Muscle layer of colon (tissue), 2 donors: ENCODE results near the gene NKX2-2.
"Not testable (repeated sequence)": the region's sequence is repeated elsewhere in the genome, so short reads cannot be mapped to it uniquely, and the experiment has no call there.

Experiments
- H3K27ac ChIP-seq: one replicate; pipeline ENCODE4 v1.7.0; 2013; ENCODE audit warnings: low read depth, mild to moderate bottlenecking, low read length, moderate library complexity
- H3K27me3 ChIP-seq, 2 donors: one replicate each; pipeline ENCODE4 v1.7.0; 2013; ENCODE audit warnings: low read length in 2 of 2, mild to moderate bottlenecking in 2 of 2; ENCODE audit not compliant: insufficient read depth in 2 of 2, control insufficient read depth in 1 of 2
- H3K36me3 ChIP-seq: one replicate; pipeline ENCODE4 v1.7.0; 2013; ENCODE audit warnings: mild to moderate bottlenecking, low read length; ENCODE audit not compliant: insufficient read depth
- H3K4me1 ChIP-seq: one replicate; pipeline ENCODE4 v1.7.0; 2013; ENCODE audit warnings: mild to moderate bottlenecking, low read length; ENCODE audit not compliant: insufficient read depth
- H3K4me3 ChIP-seq, 2 donors: one replicate each; pipeline ENCODE4 v1.7.0; 2013; ENCODE audit warnings: low read length in 2 of 2, low read depth in 1 of 2, mild to moderate bottlenecking in 1 of 2, moderate library complexity in 1 of 2
- H3K9ac ChIP-seq: one replicate; pipeline ENCODE4 v1.7.0; 2013; ENCODE audit warnings: low read length
- H3K9me3 ChIP-seq: one replicate; pipeline ENCODE4 v1.7.0; 2013; ENCODE audit warnings: mild to moderate bottlenecking, low read length
- donor health status: abdominal sarcoma.
- donor health status: Adenocarcinoma of cecum.

The NKX2-2 gene

DNA sequence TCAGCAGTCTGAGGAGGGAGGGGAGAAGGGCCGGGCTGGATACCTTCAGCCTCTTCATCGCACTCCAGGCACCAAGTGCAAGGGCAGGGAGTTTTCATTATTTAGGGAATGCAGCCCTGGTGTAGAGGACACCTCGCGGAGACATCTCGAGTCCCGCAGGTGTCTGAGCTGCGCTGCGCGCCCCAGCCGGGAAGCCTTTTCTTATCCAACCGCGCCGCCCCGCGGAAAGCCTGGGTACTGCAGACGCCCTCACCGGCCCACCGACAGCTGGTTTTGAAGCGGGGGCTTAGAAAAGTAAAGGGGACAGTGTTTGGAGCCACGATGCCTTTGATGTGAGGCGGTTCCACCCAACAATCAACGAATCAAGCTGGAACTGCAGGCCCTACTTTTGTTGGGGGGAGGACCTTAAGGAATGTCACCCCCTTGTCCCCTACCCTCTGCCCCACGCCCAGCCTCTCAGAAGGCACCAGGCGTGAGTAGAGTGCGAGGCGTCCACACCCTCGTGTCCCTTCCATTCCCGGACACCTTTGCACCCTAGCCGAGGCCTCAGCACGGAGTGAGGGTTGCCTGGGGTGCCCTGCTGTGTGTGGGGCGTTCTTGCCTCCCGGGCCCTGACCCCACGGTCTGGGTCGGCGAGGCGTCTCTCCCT, 8.6 kb downstream of the NKX2-2 start:
- H3K9me3 ChIP-seq, result no peaks in the 10 kb centered on the region
- H3K27me3 ChIP-seq, result peaks cover 48 to 70% of the 10 kb centered on the region in 2 donors
- H3K4me3 ChIP-seq, result no peak overlapping the region
- peaks cover 21% of the 10 kb centered on the region for H3K4me1 ChIP-seq
- H3K9ac ChIP-seq, result no peak overlapping the region
- H3K36me3 ChIP-seq, result no peaks in the 10 kb centered on the region
- H3K27ac ChIP-seq, result no peak overlapping the region

DNA sequence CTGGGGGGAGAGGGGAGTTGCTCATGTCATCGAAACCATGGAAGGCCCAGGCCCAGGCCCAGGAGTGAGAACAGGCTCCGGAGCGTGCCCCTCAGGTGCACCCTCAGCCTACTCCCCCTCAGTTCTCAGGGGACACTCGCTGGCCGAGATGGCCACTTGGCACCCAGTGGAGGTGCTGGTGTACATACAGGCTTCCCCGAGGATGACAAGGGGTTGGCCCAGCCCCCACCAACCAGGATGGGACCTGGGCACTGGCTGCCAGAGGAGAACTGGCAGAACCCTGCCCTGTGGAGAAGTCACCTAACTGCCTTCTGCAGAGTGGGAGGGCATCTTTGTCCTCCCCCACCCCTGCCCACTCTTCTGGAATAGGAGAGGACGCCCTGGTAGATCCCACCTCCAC, 9.5 kb downstream of the NKX2-2 start:
- Histone ChIP-seq H3K36me3 (no peaks in the 10 kb centered on the region), H3K9ac (no peak overlapping the region), H3K4me1 (peaks cover 12% of the 10 kb centered on the region), H3K27ac (no peak overlapping the region), H3K9me3 (no peaks in the 10 kb centered on the region), H3K27me3 (peaks cover 45 to 63% of the 10 kb centered on the region in 2 donors), H3K4me3 (no peak overlapping the region)

- H3K27me3 ChIP-seq, result peaks cover 37 to 54% of the 10 kb centered on the region in 2 donors
- peaks cover 12% of the 10 kb centered on the region for H3K4me1 ChIP-seq
- H3K4me3 ChIP-seq, result no peak overlapping the region
- no peaks in the 10 kb centered on the region for H3K9me3 ChIP-seq
- no peaks in the 10 kb centered on the region for H3K36me3 ChIP-seq
- H3K27ac ChIP-seq, result no peak overlapping the region
- H3K9ac ChIP-seq, result no peak overlapping the region
Measured at GRCh38 chr20:21503345-21503744, 10.5 kb downstream of the NKX2-2 start.

GRCh38 chr20:21501184-21501583, 12.7 kb downstream of the NKX2-2 start:
- H3K4me3 ChIP-seq, result no peak overlapping the region
- H3K27ac ChIP-seq, result no peak overlapping the region
- no peaks in the 10 kb centered on the region for H3K36me3 ChIP-seq
- peaks cover 17 to 33% of the 10 kb centered on the region in 2 donors for H3K27me3 ChIP-seq
- H3K9me3 ChIP-seq, result no peaks in the 10 kb centered on the region
- H3K9ac ChIP-seq, result no peak overlapping the region
- H3K4me1 ChIP-seq, result peaks cover 12% of the 10 kb centered on the region

GRCh38 chr20:21500599-21500998, 13.3 kb downstream of the NKX2-2 start:
- Histone ChIP-seq H3K36me3 (no peaks in the 10 kb centered on the region), H3K27ac (no peak overlapping the region), H3K9me3 (no peaks in the 10 kb centered on the region), H3K4me1 (peaks cover 8% of the 10 kb centered on the region), H3K27me3 (peaks cover 12 to 27% of the 10 kb centered on the region in 2 donors), H3K4me3 (no peak overlapping the region), H3K9ac (no peak overlapping the region)

DNA sequence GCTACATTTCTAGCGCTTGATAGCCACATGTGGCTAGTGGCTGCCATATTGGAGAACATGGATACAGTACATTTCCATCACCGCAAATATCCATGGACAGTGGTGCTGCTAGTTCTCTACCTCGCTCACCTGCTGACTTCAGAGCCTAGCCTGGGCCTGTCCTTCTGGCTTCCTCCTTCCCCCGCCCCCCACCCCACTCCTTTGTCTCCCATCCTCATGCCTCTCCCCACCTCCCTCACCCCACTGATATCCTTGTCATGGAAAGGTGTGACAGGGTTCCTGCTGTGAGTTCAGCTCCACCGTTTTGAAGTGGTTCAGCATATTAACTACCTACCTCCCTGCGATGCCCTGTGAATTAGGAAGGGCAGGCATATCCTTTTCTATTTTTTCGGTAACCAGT, 14.2 kb downstream of the NKX2-2 start:
- Histone ChIP-seq H3K27ac (no peak overlapping the region), H3K36me3 (no peaks in the 10 kb centered on the region), H3K4me1 (no peaks in the 10 kb centered on the region), H3K27me3 (peaks cover 3 to 17% of the 10 kb centered on the region in 2 donors), H3K9me3 (no peaks in the 10 kb centered on the region), H3K9ac (no peak overlapping the region), H3K4me3 (no peak overlapping the region)

DNA sequence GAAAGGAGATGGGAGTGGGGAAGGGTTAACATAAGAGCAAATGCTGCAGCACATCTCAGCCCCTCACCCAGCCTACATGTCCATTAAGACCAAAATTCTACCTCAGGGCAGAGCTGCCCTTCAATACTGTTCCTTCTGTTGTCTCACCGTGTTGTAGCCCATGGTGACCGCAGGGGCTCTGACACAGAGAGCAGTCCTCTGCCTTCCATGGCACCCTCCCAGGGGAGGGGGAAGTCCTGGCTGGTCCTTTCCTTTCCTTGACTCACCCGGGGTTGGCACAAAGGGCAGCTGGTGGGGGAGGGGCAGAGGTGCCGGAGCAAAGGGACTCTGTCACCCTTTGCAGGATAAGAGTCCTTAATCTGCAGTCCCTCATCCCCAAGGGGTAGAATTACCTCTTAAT, 15.2 kb downstream of the NKX2-2 start:
- Histone ChIP-seq H3K27ac (no peak overlapping the region), H3K27me3 (peaks cover 0 to 11% of the 10 kb centered on the region in 2 donors), H3K9ac (no peak overlapping the region), H3K4me1 (no peaks in the 10 kb centered on the region), H3K9me3 (no peaks in the 10 kb centered on the region), H3K4me3 (no peak overlapping the region), H3K36me3 (no peaks in the 10 kb centered on the region)

DNA sequence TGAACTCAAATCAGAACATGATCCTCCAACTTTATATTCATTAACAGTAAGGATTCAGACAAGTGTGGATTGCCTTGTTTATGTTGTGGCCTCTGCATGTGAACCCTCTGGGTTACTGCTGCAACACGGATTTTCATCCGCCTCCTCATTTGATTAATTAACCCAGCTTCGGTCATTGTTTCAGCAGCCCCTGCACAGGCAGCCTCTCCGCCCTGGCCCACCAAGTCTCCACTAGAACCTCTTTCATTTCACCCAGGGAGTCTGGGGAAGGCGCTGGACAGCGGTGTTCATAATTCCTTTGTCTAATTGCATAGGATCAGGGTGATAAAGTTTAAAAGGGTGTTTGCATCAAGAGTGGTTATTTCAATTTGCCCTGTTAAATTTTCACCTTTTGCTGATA, 15.7 kb downstream of the NKX2-2 start:
- H3K4me3 ChIP-seq, result no peak overlapping the region
- no peaks in the 10 kb centered on the region for H3K36me3 ChIP-seq
- H3K9me3 ChIP-seq, result no peaks in the 10 kb centered on the region
- H3K27me3 ChIP-seq, result peaks cover 0 to 11% of the 10 kb centered on the region in 2 donors
- no peak overlapping the region for H3K27ac ChIP-seq
- no peaks in the 10 kb centered on the region for H3K4me1 ChIP-seq
- no peak overlapping the region for H3K9ac ChIP-seq

DNA sequence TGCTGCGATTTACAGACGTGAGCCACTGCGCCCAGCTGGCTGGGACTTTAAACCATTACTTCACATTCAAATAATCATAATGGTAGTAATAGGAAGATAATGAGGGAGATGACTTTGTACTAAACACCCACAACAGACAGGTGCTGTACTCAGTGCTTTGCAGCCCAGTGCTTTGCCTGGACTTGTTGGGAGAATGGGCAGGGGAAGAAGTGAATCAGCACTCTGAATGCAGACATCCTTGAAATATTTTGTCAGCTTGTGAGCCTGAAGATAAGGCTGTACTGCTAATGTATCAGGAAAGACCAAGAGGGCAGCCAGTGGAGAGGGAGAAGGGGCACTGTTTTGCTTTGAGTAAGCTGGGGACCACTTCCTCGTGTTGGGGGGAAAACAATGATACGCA, 17.4 kb downstream of the NKX2-2 start:
- Histone ChIP-seq H3K4me1 (no peaks in the 10 kb centered on the region), H3K36me3 (no peaks in the 10 kb centered on the region), H3K4me3 (no peak overlapping the region), H3K9me3 (no peaks in the 10 kb centered on the region), H3K9ac (no peak overlapping the region), H3K27ac (no peak overlapping the region), H3K27me3 (peaks cover 0 to 15% of the 10 kb centered on the region in 2 donors)

- Histone ChIP-seq H3K27me3 (peaks cover 0 to 4% of the 10 kb centered on the region in 2 donors), H3K36me3 (no peaks in the 10 kb centered on the region), H3K4me1 (no peaks in the 10 kb centered on the region), H3K27ac (no peak overlapping the region), H3K9me3 (no peaks in the 10 kb centered on the region), H3K4me3 (no peak overlapping the region), H3K9ac (no peak overlapping the region)
Measured at GRCh38 chr20:21493049-21493448, 20.8 kb downstream of the NKX2-2 start.

GRCh38 chr20:21490105-21490504, 23.8 kb downstream of the NKX2-2 start:
- Histone ChIP-seq H3K36me3 (no peaks in the 10 kb centered on the region), H3K9me3 (no peaks in the 10 kb centered on the region), H3K27me3 (peaks cover 0 to 4% of the 10 kb centered on the region in 2 donors), H3K4me1 (no peaks in the 10 kb centered on the region), H3K9ac (no peak overlapping the region), H3K4me3 (no peak overlapping the region), H3K27ac (no peak overlapping the region)

GRCh38 chr20:21480144-21480543, 33.7 kb downstream of the NKX2-2 start:
- not testable (repeated sequence) for H3K4me1 ChIP-seq, H3K4me3 ChIP-seq, H3K27me3 ChIP-seq, H3K27ac ChIP-seq, H3K9me3 ChIP-seq, H3K9ac ChIP-seq, H3K36me3 ChIP-seq
